Stimulated activated CD4-positive, alpha-beta T cell treated with anti-CD3 and anti-CD28 coated beads, TNF-alpha, amount 100 ng/mL, for 48 hours (primary cell): ENCODE measurements around the gene GATA2.

Experiments used
- DNase-seq, 3 donors: peaks; one replicate each; pipeline ENCODE4 v3.0.0-alpha.2; 2020; ENCODE audit warnings: low read depth in 3 of 3

GATA2 gene

GRCh38 chr3:128433837-128434165 lies 59.2 kb downstream of the GATA2 start:
- DNase-seq, result no peak

- DNase-seq, result no peak
These were observed 59.8 kb downstream of the GATA2 start for GRCh38 chr3:128432971-128433836.

GRCh38 chr3:128432301-128432970 lies 60.6 kb downstream of the GATA2 start:
- no peak for DNase-seq

- DNase-seq, result no peak
These were observed 61.1 kb downstream of the GATA2 start for GRCh38 chr3:128431803-128432300.

- DNase-seq, result no peak
These were observed 62.3 kb downstream of the GATA2 start for GRCh38 chr3:128430731-128431130.

GRCh38 chr3:128430301-128430700 lies 62.7 kb downstream of the GATA2 start:
- DNase-seq, result no peak

GRCh38 chr3:128429751-128430150 lies 63.2 kb downstream of the GATA2 start:
- DNase-seq, result no peak
